K562 (cell line): ENCODE results near the gene METTL3. TPM values are rescaled to one million over a fixed set of nuclear protein-coding genes. Genes with fewer than 3 reads are reported as not detected.

Experiments used
- ATAC-seq: fragments of 200-7000 bp; cut with Tn5 transposase; 3 replicates; pipeline ENCODE4 v1.9.1; 2020; ENCODE audit warnings: moderate library complexity
- BruUV-seq: library from RNA; stranded (reverse); fragments of 400-500 nt; replicated peaks from 2 replicates; lab custom pipeline; 2021; lab: Mats Ljungman, UMichigan
- CTCF ChIA-PET: fragments of 300-600 bp; formaldehyde crosslinking; extraction: SDS; loops from one replicate; lab custom pipeline; 2021; ENCODE audit warnings: low intra/inter-chr PET ratio; lab: Yijun Ruan, JAX
- POLR2A ChIA-PET: fragments of 300-600, 350-650 bp; sonication (Branson Sonifier 250); formaldehyde crosslinking; extraction: SDS; loops from one replicate; lab custom pipeline; 2021; ENCODE audit warnings: antibody characterized with exemption, inconsistent platforms; lab: Yijun Ruan, JAX
- DNase-seq, 4 experiments: peaks; one replicate each; pipeline versions ENCODE4 v3.0.0 to v3.0.0-alpha.2; 2011 to 2018; ENCODE audit warnings: low spot score in 3 of 4, mixed read lengths in 3 of 4; ENCODE audit errors: extremely low read depth in 1 of 4
- FAIRE-seq: peaks from 2 replicates; lab custom pipeline; 2011; peaks lifted over from hg19 to GRCh38; lab: Jason Lieb, UNC
- H2AFZ ChIP-seq: 2 replicates; pipeline ENCODE4 v1.6.0; 2011; ENCODE audit warnings: low read depth, low read length, control low read depth, inconsistent platforms
- H3K27ac ChIP-seq: fragments of 200-600 bp; 3 replicates; pipeline ENCODE4 v1.8.0; 2011; ENCODE audit warnings: low read depth, mild to moderate bottlenecking, control low read depth, inconsistent platforms, low read length, moderate library complexity, mixed read lengths; ENCODE audit errors: extremely low read depth
- H3K27me3 ChIP-seq, 2 experiments: fragments of 300-600 bp in 1 of 2; 2 replicates in 1 of 2; 3 replicates in 1 of 2; pipeline versions ENCODE4 v1.6.0 to v1.8.0; 2011; ENCODE audit warnings: inconsistent platforms in 2 of 2, low read length in 2 of 2, mild to moderate bottlenecking in 1 of 2, mixed read lengths in 1 of 2, moderate library complexity in 1 of 2; ENCODE audit not compliant: control insufficient read depth in 2 of 2, insufficient read depth in 2 of 2
- H3K36me3 ChIP-seq: fragments of 300-600 bp; 3 replicates; pipeline ENCODE4 v1.8.0; 2011; ENCODE audit warnings: mild to moderate bottlenecking, low read length, inconsistent platforms; ENCODE audit not compliant: control insufficient read depth, insufficient read depth
- H3K4me1 ChIP-seq, 2 experiments: fragments of 200-600 bp in 1 of 2; replicated peaks in 1 of 2; 2 replicates in 1 of 2; 3 replicates in 1 of 2; pipeline versions ENCODE4 v1.5.1 to v1.8.0; 2011; ENCODE audit warnings: inconsistent platforms in 2 of 2, low read length in 2 of 2, mild to moderate bottlenecking in 1 of 2, mixed read lengths in 1 of 2, moderate library complexity in 1 of 2; ENCODE audit not compliant: control insufficient read depth in 2 of 2, insufficient read depth in 2 of 2
- H3K4me2 ChIP-seq: 2 replicates; pipeline ENCODE4 v1.6.1; 2011; ENCODE audit warnings: low read length, control low read depth, inconsistent platforms, mixed read lengths; ENCODE audit not compliant: insufficient read depth
- H3K4me3 ChIP-seq: fragments of 200-600 bp; sonication (generic), shearing (Covaris generic); 2 replicates; pipeline ENCODE4 v1.5.1; 2016; ENCODE audit warnings: control low read depth, inconsistent platforms
- H3K79me2 ChIP-seq: fragments of 200-600 bp; 3 replicates; pipeline ENCODE4 v1.8.0; 2011; ENCODE audit warnings: low read length, inconsistent platforms; ENCODE audit not compliant: control insufficient read depth, insufficient read depth
- H3K9ac ChIP-seq, 2 experiments: 2 replicates each; pipeline versions ENCODE4 v1.6.0 to v1.6.1; 2011; ENCODE audit warnings: low read depth in 2 of 2, low read length in 2 of 2, control low read depth in 1 of 2, inconsistent platforms in 1 of 2, mild to moderate bottlenecking in 1 of 2, mixed read lengths in 1 of 2; ENCODE audit not compliant: insufficient read depth in 1 of 2
- H3K9me1 ChIP-seq: one replicate; pipeline ENCODE4 v1.6.0; 2011; ENCODE audit warnings: inconsistent platforms, mild to moderate bottlenecking, low read length, moderate library complexity; ENCODE audit not compliant: control insufficient read depth, insufficient read depth
- H3K9me3 ChIP-seq: replicated peaks from 2 replicates; pipeline ENCODE4 v1.5.1; 2011; ENCODE audit warnings: low read depth, low read length, inconsistent platforms; ENCODE audit not compliant: control insufficient read depth, insufficient read depth
- H4K20me1 ChIP-seq: replicated peaks from 2 replicates; pipeline ENCODE4 v1.6.1; 2011; ENCODE audit warnings: low read length, inconsistent platforms, mixed read lengths; ENCODE audit not compliant: control insufficient read depth, insufficient read depth
- ESRRB ChIP-seq: fragments of 250-450 bp; sonication (Bioruptor Pico); IDR thresholded peaks from 2 replicates; pipeline ENCODE4 v1.5.0; 2020; ENCODE audit warnings: mild to moderate bottlenecking, moderate library complexity, borderline replicate concordance
- MTA1 ChIP-seq: fragments of 450-650 bp; IDR thresholded peaks from 2 replicates; pipeline ENCODE4 v1.6.1; 2017; ENCODE audit warnings: borderline replicate concordance
- PML ChIP-seq: IDR thresholded peaks from 2 replicates; pipeline ENCODE4 v1.6.1; 2012; ENCODE audit warnings: low read length, inconsistent platforms
- SRSF9 ChIP-seq: fragments of 200-400 bp; formaldehyde crosslinking; IDR thresholded peaks from 2 replicates; pipeline ENCODE4 v1.6.1; 2017; ENCODE audit warnings: low read depth, low read length, borderline replicate concordance
- ZNF121 ChIP-seq: sonication (generic); formaldehyde crosslinking; conservative IDR thresholded peaks from 2 replicates; pipeline ENCODE4 v1.8.0; 2022; ENCODE audit warnings: missing genetic modification reagents
- ZNF232 ChIP-seq: sonication (generic); formaldehyde crosslinking; IDR thresholded peaks from 2 replicates; pipeline ENCODE4 v1.8.0; 2022; ENCODE audit warnings: mild to moderate bottlenecking, missing genetic modification reagents
- ZNF24 ChIP-seq: fragments of 450-650 bp; IDR thresholded peaks from 2 replicates; pipeline ENCODE4 v1.6.1; 2016
- WGBS: fragments of 100-300 bp; shearing (Covaris generic); methylation state at CpG from one replicate; pipeline ENCODE4 v1.1.6; 2016; ENCODE audit warnings: low coverage, mixed read lengths; ENCODE audit not compliant: insufficient coverage; ENCODE audit errors: missing lambda C conversion rate; 5-methylcytosine and 5-hydroxymethylcytosine counted together
- in situ Hi-C: fragments of 300-500 bp; cut with MboI; formaldehyde crosslinking; loops from 4 replicates; pipeline ENCODE4 v1.15.0; 2018; ENCODE audit warnings: inconsistent platforms, mixed read lengths
- intact Hi-C: fragments of 100-400 bp; cut with micrococcal nuclease; formaldehyde crosslinking; loops from 2 replicates; pipeline ENCODE4 v1.14.2; 2022
- polyA plus RNA-seq, 8 experiments: library from polyadenylated mRNA; depleted of rRNA in 4 of 8; stranded (reverse) in 5 of 8; unstranded in 3 of 8; fragments of >200 nt; fragmentation: Nextera tagmentation in 2 of 8; fragmentation: Illumina TruSeq in 1 of 8; extraction: Ambion mirVana in 2 of 8; extraction: Trizol in 1 of 8; gene quantifications; 2 replicates each; pipeline versions ENCODE4 v1.2.1 to v1.2.3, GENCODE V29; 2011 to 2014; ENCODE audit warnings: inconsistent platforms in 1 of 8, missing spikeins in 1 of 8
- total RNA-seq, 7 experiments: library from RNA; depleted of rRNA in 6 of 7; stranded (reverse); fragments of >200 nt in 6 of 7; fragmentation: Illumina TruSeq in 2 of 7; extraction: Trizol in 2 of 7; gene quantifications; 2 replicates each; pipeline versions ENCODE4 v1.2.1 to v1.2.3, GENCODE V29; 2011 to 2021; ENCODE audit warnings: low replicate concordance in 1 of 7

METTL3 gene
- total and polyA plus RNA-seq, 9 of the 15 experiments (the other 6 are each of a cell fraction or from before 2014, with no cell fraction given), result 42.1 to 151 (median 65.7) TPM

DNA sequence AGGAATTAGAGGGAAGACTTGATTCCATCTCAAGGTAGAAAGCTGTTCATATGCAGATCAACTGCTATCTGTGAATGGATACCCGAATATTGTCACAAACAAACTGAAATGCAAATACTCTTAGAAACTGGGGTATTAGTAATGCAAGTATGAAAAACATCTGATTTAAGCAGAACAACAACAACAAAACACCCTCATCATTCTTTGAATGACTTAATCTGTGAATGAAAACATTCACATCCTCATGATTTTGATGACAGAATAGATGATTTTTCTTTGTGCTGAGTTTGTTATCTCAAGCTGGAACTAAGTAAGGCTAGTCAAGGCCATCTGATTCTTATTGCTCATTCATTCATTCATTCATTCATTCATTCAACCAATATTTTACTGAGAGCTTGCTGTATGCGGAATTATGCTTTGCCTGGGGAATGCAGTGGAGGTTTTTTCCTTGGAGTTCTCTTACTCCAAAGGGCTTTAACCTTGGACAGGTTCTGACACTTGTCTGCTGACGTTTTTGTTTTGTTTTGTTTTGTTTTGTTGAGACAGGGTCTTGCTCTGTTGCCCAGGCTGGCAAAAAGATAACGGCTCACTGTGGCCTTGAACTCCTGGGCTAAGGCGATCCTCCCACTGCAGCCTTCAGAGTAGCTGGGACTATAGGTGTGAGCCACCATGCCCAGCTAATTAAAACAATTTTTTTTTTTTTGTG is 45.4 kb upstream of the METTL3 start:
- in situ Hi-C loops (loop anchor here (5.0 kb wide), 1 partner anchor 54 kb away; no protein-coding TSS in a partner anchor), intact Hi-C loops (loop anchor here (1.0 to 5.0 kb wide), 3 partner anchors 44 to 100 kb away; partner anchors contain the start of genes CHD8 and METTL3)
- no peaks in the 10 kb centered on the region for H3K9me1 ChIP-seq
- no peak overlapping the region for H3K9ac ChIP-seq
- H3K27ac ChIP-seq, result no peak overlapping the region
- no peaks in the 10 kb centered on the region; a peak in 1 of 5 replicates for H3K4me1 ChIP-seq
- ATAC-seq (no peak), FAIRE-seq (no peak), DNase-seq (no peak)
- H3K27me3 ChIP-seq, result no peaks in the 10 kb centered on the region
- H3K4me2 ChIP-seq, result no peak overlapping the region
- H3K4me3 ChIP-seq, result no peak overlapping the region
- H3K36me3 ChIP-seq, result no peaks in the 10 kb centered on the region
- 46% methylated on average over 4 of the region's 5 CpGs for WGBS
- peak overlapping the region; percentile 87 for H2AFZ ChIP-seq
- no peaks in the 10 kb centered on the region for H3K79me2 ChIP-seq
- H4K20me1 ChIP-seq, result no peaks in the 10 kb centered on the region
- TF ChIP-seq ZNF24 (peak; percentile 93), ZNF232 (CRISPR knock-in tag) (no peak), SRSF9 (no peak), MTA1 (no peak), ZNF121 (peak; percentile 77), ESRRB (CRISPR knock-in tag) (no peak), PML (no peak)
- no peaks in the 10 kb centered on the region for H3K9me3 ChIP-seq
- CTCF ChIA-PET, result interaction anchor here (2.5 kb wide), 1 partner anchor 58 kb away, joined by 24 read pairs; no protein-coding TSS in a partner anchor
- BruUV-seq, result no TSS peak
- POLR2A ChIA-PET, result interaction anchor here (0.6 to 1.2 kb wide), 4 partner anchors 46 to 119 kb away, joined by 3 read pairs; partner anchors contain the start of gene METTL3
